GM12892 (cell line): ENCODE data around the gene ACTR3.

Experiments
- POLR2A ChIP-seq: IDR thresholded peaks from 2 replicates; pipeline ENCODE4 v1.6.1; 2011; ENCODE audit warnings: low read depth, low read length, control low read depth
- POLR2AphosphoS5 ChIP-seq: IDR thresholded peaks from 2 replicates; pipeline ENCODE4 v1.6.1; 2011; ENCODE audit warnings: low read depth, low read length, control low read depth
- TAF1 ChIP-seq: IDR thresholded peaks from 2 replicates; pipeline ENCODE4 v1.6.1; 2011; ENCODE audit warnings: low read depth, mild to moderate bottlenecking, control low read depth, low read length, borderline replicate concordance

GRCh38 chr2:113861740-113862139 lies 28.1 kb upstream of the ACTR3 start:
- TF ChIP-seq POLR2A (no peak), POLR2AphosphoS5 (no peak), TAF1 (no peak)
